ENCODE data around the gene MCC.

Gene MCC

DNA sequence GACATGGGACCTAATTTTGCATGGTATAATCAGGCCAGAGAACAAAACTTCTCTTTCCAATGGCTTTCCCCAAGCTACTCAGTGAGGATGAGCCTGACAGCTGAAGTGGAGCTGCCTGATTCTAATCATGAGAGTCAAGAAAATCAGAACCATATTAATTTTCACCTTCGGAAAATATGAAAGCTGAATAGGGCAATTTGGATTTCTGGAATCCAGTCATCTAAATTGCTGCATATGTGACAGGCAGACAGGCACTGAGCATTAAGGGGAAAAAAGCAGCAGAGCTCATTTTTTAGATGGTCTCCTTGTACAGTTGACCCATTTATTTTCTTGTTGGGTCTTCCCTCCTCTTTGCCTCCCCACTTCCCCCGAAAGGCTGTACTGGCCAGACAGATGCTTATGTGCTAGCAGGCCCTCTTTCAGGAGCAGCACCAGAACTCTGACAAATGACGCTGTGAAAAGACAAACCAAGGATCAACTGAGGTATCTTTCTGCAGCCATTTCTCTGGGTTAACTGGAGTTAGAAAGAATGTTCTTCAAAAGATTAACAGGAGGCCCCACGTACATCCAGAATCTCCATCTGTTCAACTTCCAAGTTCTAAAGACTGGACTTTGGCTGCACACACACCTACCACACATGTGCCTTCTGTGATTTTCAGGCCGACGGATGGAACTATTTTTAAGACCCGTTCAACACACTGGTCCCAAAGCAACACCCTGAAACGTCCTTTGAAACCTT lies 336.4 kb downstream of the MCC start:
- ATAC-seq = no peak
- no peak for TF ChIP-seq ZFP30 (CRISPR knock-in tag; IDR thresholded peaks at IDR 0.05)
- TF ChIP-seq ARNTL (CRISPR knock-in tag; IDR thresholded peaks at IDR 0.05; ENCODE audit: borderline replicate concordance, low read depth) = no peak
- no peak for TF ChIP-seq TCF4 (CRISPR knock-in tag; IDR thresholded peaks at IDR 0.05; ENCODE audit: borderline replicate concordance)
- TF ChIP-seq ZNF565 (CRISPR knock-in tag; conservative IDR thresholded peaks at IDR 0.05; ENCODE audit: low read depth) = no peak
- TF ChIP-seq, protein P1, sequence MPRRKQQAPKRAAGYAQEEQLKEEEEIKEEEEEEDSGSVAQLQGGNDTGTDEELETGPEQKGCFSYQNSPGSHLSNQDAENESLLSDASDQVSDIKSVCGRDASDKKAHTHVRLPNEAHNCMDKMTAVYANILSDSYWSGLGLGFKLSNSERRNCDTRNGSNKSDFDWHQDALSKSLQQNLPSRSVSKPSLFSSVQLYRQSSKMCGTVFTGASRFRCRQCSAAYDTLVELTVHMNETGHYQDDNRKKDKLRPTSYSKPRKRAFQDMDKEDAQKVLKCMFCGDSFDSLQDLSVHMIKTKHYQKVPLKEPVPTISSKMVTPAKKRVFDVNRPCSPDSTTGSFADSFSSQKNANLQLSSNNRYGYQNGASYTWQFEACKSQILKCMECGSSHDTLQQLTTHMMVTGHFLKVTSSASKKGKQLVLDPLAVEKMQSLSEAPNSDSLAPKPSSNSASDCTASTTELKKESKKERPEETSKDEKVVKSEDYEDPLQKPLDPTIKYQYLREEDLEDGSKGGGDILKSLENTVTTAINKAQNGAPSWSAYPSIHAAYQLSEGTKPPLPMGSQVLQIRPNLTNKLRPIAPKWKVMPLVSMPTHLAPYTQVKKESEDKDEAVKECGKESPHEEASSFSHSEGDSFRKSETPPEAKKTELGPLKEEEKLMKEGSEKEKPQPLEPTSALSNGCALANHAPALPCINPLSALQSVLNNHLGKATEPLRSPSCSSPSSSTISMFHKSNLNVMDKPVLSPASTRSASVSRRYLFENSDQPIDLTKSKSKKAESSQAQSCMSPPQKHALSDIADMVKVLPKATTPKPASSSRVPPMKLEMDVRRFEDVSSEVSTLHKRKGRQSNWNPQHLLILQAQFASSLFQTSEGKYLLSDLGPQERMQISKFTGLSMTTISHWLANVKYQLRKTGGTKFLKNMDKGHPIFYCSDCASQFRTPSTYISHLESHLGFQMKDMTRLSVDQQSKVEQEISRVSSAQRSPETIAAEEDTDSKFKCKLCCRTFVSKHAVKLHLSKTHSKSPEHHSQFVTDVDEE (CRISPR knock-in tag; IDR thresholded peaks at IDR 0.05) = no peak
- no peak for TF ChIP-seq RARB (CRISPR knock-in tag; IDR thresholded peaks at IDR 0.05)

DNA sequence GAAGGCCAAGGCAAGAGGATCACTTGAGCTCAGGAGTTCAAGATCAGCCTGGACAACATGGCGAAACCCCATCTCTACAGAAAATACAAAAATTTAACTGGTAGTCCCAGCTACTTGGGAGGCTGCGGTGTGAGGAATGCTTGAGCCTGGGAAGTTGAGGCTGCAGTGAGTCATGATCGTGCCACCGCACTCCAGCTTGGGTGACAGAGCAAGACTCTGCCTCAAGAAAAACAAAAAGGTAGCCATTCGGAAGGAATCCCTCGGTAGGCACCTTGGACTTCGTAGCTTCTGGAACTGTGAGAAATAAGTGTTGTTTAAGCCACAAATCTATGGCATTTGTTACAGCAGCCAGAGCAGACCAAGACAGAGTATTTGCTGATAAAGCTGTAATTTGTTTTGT lies 337.4 kb downstream of the MCC start:
- TF ChIP-seq CSDC2 (CRISPR knock-in tag; IDR thresholded peaks at IDR 0.05) (no peak), ARNTL (CRISPR knock-in tag; IDR thresholded peaks at IDR 0.05; ENCODE audit: borderline replicate concordance, low read depth) (no peak)
- no peak for ATAC-seq

DNA sequence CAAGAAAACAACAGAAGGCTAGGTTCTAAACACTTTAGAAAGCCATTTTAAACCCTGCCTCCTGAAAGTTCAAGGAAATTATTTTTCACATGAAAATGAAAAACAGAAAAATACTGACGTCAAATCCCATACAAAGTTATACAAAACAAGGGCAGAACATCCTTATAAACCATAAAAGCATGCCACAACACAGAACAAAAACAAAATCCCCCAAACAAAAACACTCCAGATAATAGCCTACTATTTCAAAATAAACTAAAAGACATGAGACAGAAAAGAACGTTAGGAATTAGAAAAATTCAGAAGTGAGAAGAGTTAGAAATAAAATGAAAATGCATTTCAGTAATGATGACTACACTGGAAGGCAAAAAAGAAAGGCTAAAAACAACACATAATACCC lies 338.0 kb downstream of the MCC start:
- no peak for ATAC-seq

DNA sequence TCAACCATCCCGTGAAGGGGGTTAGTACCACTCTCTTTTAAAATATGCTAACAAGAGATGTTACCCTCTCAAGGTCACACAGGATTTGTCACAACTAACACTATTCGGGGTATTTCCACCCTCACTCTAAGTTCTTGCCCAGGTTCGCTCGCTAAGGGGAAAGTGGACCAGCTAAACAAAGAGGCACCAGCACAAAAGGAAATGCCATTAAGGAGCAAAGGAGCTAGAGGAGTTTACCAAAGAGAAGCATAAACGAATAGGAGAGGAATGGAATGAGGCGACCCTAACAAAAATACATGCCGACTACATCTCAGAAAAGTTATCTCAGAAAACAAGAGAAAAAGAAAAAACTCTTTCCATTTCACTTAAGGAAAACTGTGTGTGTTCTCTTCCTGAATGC lies 340.7 kb downstream of the MCC start:
- TF ChIP-seq ZC3H10 (CRISPR knock-in tag; IDR thresholded peaks at IDR 0.05) (no peak), PPARA (CRISPR knock-in tag; IDR thresholded peaks at IDR 0.05; ENCODE audit: borderline replicate concordance) (no peak), TOX (CRISPR knock-in tag; IDR thresholded peaks at IDR 0.05; ENCODE audit: borderline replicate concordance) (no peak)
- no peak for ATAC-seq

More for the DNA sequence above, 338.0 kb downstream of the MCC start:
- TF ChIP-seq, protein P2, sequence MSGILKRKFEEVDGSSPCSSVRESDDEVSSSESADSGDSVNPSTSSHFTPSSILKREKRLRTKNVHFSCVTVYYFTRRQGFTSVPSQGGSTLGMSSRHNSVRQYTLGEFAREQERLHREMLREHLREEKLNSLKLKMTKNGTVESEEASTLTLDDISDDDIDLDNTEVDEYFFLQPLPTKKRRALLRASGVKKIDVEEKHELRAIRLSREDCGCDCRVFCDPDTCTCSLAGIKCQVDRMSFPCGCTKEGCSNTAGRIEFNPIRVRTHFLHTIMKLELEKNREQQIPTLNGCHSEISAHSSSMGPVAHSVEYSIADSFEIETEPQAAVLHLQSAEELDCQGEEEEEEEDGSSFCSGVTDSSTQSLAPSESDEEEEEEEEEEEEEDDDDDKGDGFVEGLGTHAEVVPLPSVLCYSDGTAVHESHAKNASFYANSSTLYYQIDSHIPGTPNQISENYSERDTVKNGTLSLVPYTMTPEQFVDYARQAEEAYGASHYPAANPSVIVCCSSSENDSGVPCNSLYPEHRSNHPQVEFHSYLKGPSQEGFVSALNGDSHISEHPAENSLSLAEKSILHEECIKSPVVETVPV (CRISPR knock-in tag; IDR thresholded peaks at IDR 0.05) = no peak
- no peak for TF ChIP-seq TCF4 (CRISPR knock-in tag; IDR thresholded peaks at IDR 0.05; ENCODE audit: borderline replicate concordance)

DNA sequence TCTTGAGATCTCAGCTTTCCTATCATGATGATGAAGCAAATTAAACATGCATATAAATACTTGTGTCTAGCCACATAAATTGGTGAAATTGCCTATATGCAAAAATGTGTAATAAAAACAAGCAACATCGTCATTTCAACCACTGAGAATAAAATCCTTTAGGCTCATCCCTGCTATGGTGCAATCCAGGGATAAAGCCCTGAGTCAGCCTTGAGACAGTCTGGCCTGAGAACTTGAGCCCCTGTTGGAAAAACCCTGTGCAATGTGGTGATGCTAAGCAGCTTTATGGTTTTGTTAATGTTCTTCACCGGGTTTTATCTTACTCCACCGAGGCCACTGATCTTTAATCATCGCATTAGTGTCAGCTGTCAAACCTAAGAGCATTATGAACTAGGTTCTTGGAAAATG lies 341.1 kb downstream of the MCC start:
- no peak for ATAC-seq
- TF ChIP-seq BACH2 (CRISPR knock-in tag; IDR thresholded peaks at IDR 0.05; ENCODE audit: borderline replicate concordance) (no peak), ISL1 (CRISPR knock-in tag; IDR thresholded peaks at IDR 0.05) (peak; percentile 67)
- TF ChIP-seq, protein P3, sequence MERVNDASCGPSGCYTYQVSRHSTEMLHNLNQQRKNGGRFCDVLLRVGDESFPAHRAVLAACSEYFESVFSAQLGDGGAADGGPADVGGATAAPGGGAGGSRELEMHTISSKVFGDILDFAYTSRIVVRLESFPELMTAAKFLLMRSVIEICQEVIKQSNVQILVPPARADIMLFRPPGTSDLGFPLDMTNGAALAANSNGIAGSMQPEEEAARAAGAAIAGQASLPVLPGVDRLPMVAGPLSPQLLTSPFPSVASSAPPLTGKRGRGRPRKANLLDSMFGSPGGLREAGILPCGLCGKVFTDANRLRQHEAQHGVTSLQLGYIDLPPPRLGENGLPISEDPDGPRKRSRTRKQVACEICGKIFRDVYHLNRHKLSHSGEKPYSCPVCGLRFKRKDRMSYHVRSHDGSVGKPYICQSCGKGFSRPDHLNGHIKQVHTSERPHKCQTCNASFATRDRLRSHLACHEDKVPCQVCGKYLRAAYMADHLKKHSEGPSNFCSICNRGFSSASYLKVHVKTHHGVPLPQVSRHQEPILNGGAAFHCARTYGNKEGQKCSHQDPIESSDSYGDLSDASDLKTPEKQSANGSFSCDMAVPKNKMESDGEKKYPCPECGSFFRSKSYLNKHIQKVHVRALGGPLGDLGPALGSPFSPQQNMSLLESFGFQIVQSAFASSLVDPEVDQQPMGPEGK (CRISPR knock-in tag; IDR thresholded peaks at IDR 0.05; ENCODE audit: borderline replicate concordance) = no peak

DNA sequence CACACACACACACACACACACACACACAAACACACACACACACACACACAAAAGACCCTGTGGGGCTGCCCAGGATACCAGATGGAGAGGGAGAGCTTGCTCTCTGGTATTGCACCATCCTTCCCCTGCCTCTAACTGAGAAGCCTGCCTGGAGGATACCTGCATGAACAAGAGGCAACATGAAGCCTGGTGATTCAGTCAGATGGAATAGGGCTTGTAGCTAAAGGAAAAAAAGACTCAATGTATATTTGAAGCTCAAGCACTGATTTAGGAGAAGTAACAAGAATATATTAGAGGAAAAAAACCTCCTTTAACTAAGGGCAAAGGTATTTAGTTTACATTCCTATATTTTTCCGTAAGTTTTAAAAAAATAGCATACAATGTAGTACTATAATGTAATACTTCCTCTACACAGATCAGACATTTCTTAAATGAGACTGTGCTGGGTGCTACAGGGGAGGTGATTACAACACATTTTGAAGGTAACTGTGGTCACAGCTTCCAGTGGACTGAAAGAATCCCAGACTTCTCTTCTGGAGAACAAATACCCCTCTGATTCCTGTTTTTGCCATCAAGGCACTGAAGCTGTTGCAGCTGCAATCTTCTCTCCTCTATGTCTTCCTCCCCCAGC lies 342.4 kb downstream of the MCC start:
- TF ChIP-seq, protein P4, sequence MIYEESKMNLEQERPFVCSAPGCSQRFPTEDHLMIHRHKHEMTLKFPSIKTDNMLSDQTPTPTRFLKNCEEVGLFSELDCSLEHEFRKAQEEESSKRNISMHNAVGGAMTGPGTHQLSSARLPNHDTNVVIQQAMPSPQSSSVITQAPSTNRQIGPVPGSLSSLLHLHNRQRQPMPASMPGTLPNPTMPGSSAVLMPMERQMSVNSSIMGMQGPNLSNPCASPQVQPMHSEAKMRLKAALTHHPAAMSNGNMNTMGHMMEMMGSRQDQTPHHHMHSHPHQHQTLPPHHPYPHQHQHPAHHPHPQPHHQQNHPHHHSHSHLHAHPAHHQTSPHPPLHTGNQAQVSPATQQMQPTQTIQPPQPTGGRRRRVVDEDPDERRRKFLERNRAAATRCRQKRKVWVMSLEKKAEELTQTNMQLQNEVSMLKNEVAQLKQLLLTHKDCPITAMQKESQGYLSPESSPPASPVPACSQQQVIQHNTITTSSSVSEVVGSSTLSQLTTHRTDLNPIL (CRISPR knock-in tag; IDR thresholded peaks at IDR 0.05; ENCODE audit: low read depth) = no peak
- TF ChIP-seq BACH2 (CRISPR knock-in tag; IDR thresholded peaks at IDR 0.05; ENCODE audit: borderline replicate concordance) (no peak), TOX (CRISPR knock-in tag; IDR thresholded peaks at IDR 0.05; ENCODE audit: borderline replicate concordance) (no peak), ZFP3 (CRISPR knock-in tag; IDR thresholded peaks at IDR 0.05) (no peak), ZNF70 (CRISPR knock-in tag; IDR thresholded peaks at IDR 0.05) (no peak), RARB (CRISPR knock-in tag; IDR thresholded peaks at IDR 0.05) (no peak)
- no peak for ATAC-seq
